Osteocyte (in vitro differentiated cells): ENCODE results near the gene CYP3A7. TPM values are rescaled to one million over a fixed set of nuclear protein-coding genes. Genes with fewer than 3 reads are reported as not detected.
"Not testable (repeated sequence)": the region's sequence is repeated elsewhere in the genome, so short reads cannot be mapped to it uniquely, and the experiment has no call there.

Source experiments
- DNase-seq: peaks from one replicate; pipeline ENCODE4 v3.0.0; 2021; ENCODE audit warnings: mixed read lengths; ENCODE audit not compliant: unreplicated experiment; ENCODE audit errors: extremely low spot score
- H3K27ac Mint-ChIP-seq: one replicate; pipeline ENCODE4 v1.8.0; 2021; ENCODE audit warnings: mild to moderate bottlenecking, mixed read lengths; ENCODE audit not compliant: unreplicated experiment
- H3K27me3 Mint-ChIP-seq: one replicate; pipeline ENCODE4 v1.8.0; 2021; ENCODE audit warnings: mixed read lengths; ENCODE audit not compliant: unreplicated experiment
- H3K36me3 Mint-ChIP-seq: one replicate; pipeline ENCODE4 v1.8.0; 2021; ENCODE audit warnings: mixed read lengths; ENCODE audit not compliant: unreplicated experiment
- H3K4me1 Mint-ChIP-seq: one replicate; pipeline ENCODE4 v1.8.0; 2021; ENCODE audit warnings: mixed read lengths; ENCODE audit not compliant: unreplicated experiment
- H3K4me3 Mint-ChIP-seq: one replicate; pipeline ENCODE4 v1.8.0; 2021; ENCODE audit warnings: mild to moderate bottlenecking, moderate library complexity, mixed read lengths; ENCODE audit not compliant: unreplicated experiment
- H3K9me3 Mint-ChIP-seq: one replicate; pipeline ENCODE4 v1.8.0; 2021; ENCODE audit warnings: mixed read lengths; ENCODE audit not compliant: unreplicated experiment
- total RNA-seq: library from RNA; stranded (reverse); gene quantifications from 2 replicates; pipeline ENCODE4 v1.2.1, GENCODE V29; 2021
- TF ChIP-seq, protein P1 (sequence below): fragments of 200-600 bp; sonication (generic); IDR thresholded peaks from 2 replicates; pipeline ENCODE4 v1.5.0; 2021; ENCODE audit warnings: antibody characterized with exemption, mild to moderate bottlenecking, moderate library complexity

The CYP3A7 gene
- total RNA-seq, 1 donor from 2014 or later, result not detected

DNA sequence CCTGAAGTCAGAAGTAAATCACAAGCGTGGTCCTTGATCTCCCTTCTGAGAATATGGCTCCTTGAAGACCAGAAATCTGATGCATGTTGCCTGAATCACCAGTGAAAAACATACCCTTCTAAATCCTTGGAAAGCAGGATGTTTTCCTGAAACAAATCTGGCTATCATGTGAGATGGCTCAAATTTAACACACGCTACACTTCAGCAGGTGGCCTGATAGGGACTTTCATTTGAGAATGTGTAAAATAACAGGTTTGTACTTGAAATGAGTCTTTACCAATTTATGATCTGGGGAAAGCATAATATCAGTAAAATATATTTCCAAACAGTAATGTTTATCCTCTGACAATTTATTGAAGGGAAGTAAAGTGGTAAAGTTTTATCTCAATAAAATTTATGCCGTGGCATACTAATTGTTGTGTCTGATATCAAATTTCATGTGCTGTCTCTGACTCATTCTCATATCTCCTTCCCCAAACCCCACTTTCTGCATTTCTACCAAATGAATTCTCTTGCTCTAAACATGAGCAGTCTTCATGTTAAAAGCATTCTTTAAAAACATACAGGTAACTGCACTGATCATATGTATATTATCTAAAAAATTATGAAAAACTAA is 31.6 kb upstream of the CYP3A7 start:
- TF ChIP-seq, protein P1, sequence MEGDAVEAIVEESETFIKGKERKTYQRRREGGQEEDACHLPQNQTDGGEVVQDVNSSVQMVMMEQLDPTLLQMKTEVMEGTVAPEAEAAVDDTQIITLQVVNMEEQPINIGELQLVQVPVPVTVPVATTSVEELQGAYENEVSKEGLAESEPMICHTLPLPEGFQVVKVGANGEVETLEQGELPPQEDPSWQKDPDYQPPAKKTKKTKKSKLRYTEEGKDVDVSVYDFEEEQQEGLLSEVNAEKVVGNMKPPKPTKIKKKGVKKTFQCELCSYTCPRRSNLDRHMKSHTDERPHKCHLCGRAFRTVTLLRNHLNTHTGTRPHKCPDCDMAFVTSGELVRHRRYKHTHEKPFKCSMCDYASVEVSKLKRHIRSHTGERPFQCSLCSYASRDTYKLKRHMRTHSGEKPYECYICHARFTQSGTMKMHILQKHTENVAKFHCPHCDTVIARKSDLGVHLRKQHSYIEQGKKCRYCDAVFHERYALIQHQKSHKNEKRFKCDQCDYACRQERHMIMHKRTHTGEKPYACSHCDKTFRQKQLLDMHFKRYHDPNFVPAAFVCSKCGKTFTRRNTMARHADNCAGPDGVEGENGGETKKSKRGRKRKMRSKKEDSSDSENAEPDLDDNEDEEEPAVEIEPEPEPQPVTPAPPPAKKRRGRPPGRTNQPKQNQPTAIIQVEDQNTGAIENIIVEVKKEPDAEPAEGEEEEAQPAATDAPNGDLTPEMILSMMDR, result no peak
- no peaks in the 10 kb centered on the region for H3K9me3 Mint-ChIP-seq
- H3K27ac Mint-ChIP-seq, result no peak overlapping the region
- peaks cover 48% of the 10 kb centered on the region for H3K27me3 Mint-ChIP-seq
- no peak overlapping the region for H3K4me3 Mint-ChIP-seq
- no peaks in the 10 kb centered on the region for H3K36me3 Mint-ChIP-seq
- no peaks in the 10 kb centered on the region for H3K4me1 Mint-ChIP-seq
- no peak for DNase-seq

DNA sequence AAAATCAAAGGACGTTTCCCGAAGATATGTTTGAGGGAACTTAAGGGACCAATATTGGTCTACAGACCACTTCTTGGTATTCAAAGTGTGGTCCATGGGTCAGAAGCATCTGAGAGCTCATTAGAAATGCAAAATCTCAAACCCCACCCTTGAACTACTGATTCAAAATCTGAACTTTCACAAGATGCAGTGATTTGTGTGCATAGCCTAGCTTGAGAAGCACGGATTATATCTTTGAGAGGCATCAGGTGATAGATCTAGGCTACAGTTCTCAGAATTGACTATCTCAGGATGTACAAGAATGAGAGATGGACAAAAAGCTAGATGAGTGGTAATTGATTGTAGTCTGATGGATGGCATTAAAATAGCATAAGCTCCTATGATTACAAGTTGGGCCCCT is 29.5 kb upstream of the CYP3A7 start:
- TF ChIP-seq, protein P1, result no peak
- Mint-ChIP-seq H3K9me3 (no peaks in the 10 kb centered on the region), H3K27ac (no peak overlapping the region), H3K4me3 (no peak overlapping the region), H3K36me3 (no peaks in the 10 kb centered on the region), H3K27me3 (peaks cover 45% of the 10 kb centered on the region), H3K4me1 (no peaks in the 10 kb centered on the region)
- no peak for DNase-seq

DNA sequence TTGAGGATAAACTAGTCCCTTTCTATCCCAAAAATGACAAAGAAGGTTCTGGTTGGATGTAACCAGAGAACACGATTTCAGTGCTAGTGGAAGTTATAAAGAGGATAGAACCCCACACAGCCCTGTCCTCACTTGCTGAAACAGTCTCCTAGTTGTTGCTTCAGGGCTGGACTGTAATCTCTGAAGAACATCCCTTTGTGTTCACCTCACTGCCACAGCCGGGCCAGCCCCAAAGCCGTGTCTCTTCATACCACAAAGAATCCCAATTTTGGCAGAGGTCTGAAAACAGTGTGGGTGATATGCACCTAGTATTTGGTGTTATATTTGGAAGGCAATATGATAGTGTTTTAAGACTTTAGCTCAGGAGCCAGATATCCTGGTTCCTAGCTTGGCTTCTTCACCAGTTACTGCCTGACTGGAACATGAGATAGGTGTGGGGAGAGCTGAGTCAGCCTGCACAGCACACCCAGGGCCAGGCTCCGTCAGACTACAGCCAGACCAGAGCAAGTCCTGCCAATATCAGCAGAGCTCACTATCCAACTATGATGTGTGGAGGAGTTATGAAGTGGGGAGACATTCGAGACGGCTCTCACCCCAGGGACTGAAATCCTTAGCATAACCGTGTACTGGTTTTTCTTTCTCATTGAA is 27.8 kb upstream of the CYP3A7 start:
- DNase-seq, result no peak
- no peak overlapping the region for H3K27ac Mint-ChIP-seq
- H3K4me1 Mint-ChIP-seq, result no peaks in the 10 kb centered on the region
- no peaks in the 10 kb centered on the region for H3K9me3 Mint-ChIP-seq
- TF ChIP-seq, protein P1, result no peak
- no peak overlapping the region for H3K4me3 Mint-ChIP-seq
- peaks cover 45% of the 10 kb centered on the region for H3K27me3 Mint-ChIP-seq
- H3K36me3 Mint-ChIP-seq, result no peaks in the 10 kb centered on the region

DNA sequence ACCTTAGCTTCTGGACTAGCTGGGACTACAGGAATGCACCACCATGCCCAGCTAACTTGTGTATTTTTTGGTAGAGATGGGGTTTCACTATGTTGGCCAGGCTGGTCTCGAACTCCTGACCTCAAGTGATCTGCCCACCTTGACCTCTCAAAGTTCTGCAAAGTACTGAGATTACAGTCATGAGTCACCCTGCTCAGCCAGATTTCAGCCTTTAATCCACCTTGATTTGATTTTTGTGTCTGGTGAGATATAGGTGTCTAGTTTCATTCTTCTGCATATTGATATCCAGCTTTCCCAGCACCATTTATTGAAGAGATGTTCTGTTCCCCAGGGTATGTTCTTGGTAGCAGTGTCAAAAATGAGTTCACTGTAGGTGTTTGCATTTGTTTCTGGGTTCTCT is 20.1 kb upstream of the CYP3A7 start:
- H3K9me3 Mint-ChIP-seq, result no peaks in the 10 kb centered on the region

DNA sequence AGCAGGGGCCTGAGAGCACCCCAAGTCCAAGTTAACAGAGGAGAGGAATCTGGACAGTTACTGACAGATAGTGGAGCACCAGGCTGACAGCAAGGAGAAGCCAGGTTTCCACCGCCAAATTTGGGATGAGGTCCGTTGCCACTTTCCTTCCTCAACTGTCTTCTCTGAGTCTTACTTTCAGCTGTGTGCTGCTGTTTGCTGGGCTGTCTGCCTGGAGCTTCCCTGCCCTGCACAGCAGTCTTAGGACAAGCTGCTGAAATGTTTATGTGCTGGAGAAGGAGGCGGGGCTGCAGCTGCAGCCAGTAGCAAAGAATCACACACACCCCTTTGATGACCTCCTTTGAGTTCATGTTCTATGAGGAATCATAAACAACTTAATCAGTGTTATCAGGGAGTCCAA is 17.4 kb upstream of the CYP3A7 start:
- no peak overlapping the region for H3K4me3 Mint-ChIP-seq
- TF ChIP-seq, protein P1, result no peak
- H3K27me3 Mint-ChIP-seq, result peaks cover 14% of the 10 kb centered on the region
- no peak for DNase-seq
- H3K4me1 Mint-ChIP-seq, result no peaks in the 10 kb centered on the region
- no peaks in the 10 kb centered on the region for H3K36me3 Mint-ChIP-seq
- no peaks in the 10 kb centered on the region for H3K9me3 Mint-ChIP-seq
- no peak overlapping the region for H3K27ac Mint-ChIP-seq

More for the DNA sequence above, 20.1 kb upstream of the CYP3A7 start:
- TF ChIP-seq, protein P1, result no peak
- Mint-ChIP-seq H3K4me3 (no peak overlapping the region), H3K4me1 (no peaks in the 10 kb centered on the region), H3K27ac (no peak overlapping the region), H3K27me3 (peaks cover 20% of the 10 kb centered on the region), H3K36me3 (no peaks in the 10 kb centered on the region)
- no peak for DNase-seq

DNA sequence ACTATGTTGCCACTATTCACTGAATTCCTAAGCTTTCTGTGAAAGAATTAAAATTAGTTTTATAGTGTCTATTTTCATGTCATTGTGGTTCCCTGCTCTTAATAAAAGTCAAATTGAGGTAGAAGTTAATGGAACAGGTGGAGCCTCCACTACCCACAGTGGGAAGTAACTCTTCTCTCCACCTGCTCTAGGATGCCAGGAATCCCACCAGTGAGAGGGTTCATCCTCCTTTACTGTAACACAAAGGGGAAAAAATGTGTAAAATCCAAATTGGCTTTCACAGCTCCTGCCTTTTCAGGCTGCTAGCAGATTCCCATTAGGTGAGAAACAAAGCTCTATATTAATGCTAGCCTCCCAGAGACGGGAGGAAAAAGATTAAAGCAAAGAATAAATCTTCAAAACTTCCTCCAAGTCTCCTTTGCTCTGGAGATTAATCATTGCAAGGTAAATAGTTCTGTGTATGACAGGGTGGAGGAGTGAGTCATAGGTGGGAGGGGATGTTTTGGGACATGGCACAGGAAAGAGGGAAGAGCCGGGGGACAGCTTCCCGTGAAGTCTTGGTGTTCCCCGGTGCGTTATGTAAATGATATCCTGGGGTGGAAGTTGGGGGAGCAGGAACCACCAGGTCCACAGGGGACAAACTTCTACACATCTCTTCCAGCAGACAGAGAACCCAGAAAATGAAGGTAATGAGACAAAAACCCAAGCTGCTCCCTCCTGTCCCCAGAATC is 16.5 kb upstream of the CYP3A7 start:
- H3K4me1 Mint-ChIP-seq, H3K27ac Mint-ChIP-seq, H3K4me3 Mint-ChIP-seq, DNase-seq, H3K36me3 Mint-ChIP-seq, H3K9me3 Mint-ChIP-seq: not testable (repeated sequence)
- peaks cover 14% of the 10 kb centered on the region for H3K27me3 Mint-ChIP-seq
